Subcutaneous abdominal adipose tissue (tissue), 5 donors: ENCODE data around the gene DELE1.

Experiments used
- H3K27ac ChIP-seq: one replicate; pipeline ENCODE4 v1.7.0; 2013; ENCODE audit warnings: low read depth, mild to moderate bottlenecking, inconsistent platforms, low read length, moderate library complexity
- H3K27me3 ChIP-seq, 5 donors: one replicate each; pipeline ENCODE4 v1.7.0; 2013; ENCODE audit warnings: low read length in 5 of 5, inconsistent platforms in 1 of 5; ENCODE audit not compliant: control insufficient read depth in 5 of 5, insufficient read depth in 4 of 5
- H3K36me3 ChIP-seq, 5 donors: one replicate each; pipeline ENCODE4 v1.7.0; 2013; ENCODE audit warnings: low read length in 5 of 5; ENCODE audit not compliant: control insufficient read depth in 5 of 5, insufficient read depth in 5 of 5
- H3K4me1 ChIP-seq, 5 donors: one replicate each; pipeline ENCODE4 v1.7.0; 2013; ENCODE audit warnings: low read length in 5 of 5, mild to moderate bottlenecking in 3 of 5, moderate library complexity in 1 of 5; ENCODE audit not compliant: control insufficient read depth in 5 of 5, insufficient read depth in 5 of 5
- H3K4me3 ChIP-seq, 5 donors: one replicate each; pipeline ENCODE4 v1.7.0; 2013; ENCODE audit warnings: low read length in 5 of 5, low read depth in 1 of 5
- H3K9ac ChIP-seq, 5 donors: one replicate each; pipeline ENCODE4 v1.7.0; 2013; ENCODE audit warnings: low read length in 5 of 5, mild to moderate bottlenecking in 4 of 5, moderate library complexity in 3 of 5
- H3K9me3 ChIP-seq, 5 donors: one replicate each; pipeline ENCODE4 v1.7.0; 2013; ENCODE audit warnings: low read length in 5 of 5; ENCODE audit not compliant: control insufficient read depth in 5 of 5
- donor health status: healthy.
- donor health status: healthy.
- donor health status: healthy.
- donor health status: healthy.
- donor health status: healthy.

The DELE1 gene

GRCh38 chr5:141909212-141909611 lies 14.5 kb upstream of the DELE1 start:
- H3K27me3 ChIP-seq, result peaks cover 0 to 6% (median 0%) of the 10 kb centered on the region in 5 donors
- H3K9me3 ChIP-seq, result peaks cover 0 to 2% (median 0%) of the 10 kb centered on the region in 5 donors
- no peaks in the 10 kb centered on the region for H3K36me3 ChIP-seq
- no peak overlapping the region for H3K4me3 ChIP-seq
- no peak overlapping the region for H3K27ac ChIP-seq
- no peak overlapping the region for H3K9ac ChIP-seq
- peaks cover 0 to 9% (median 8%) of the 10 kb centered on the region in 5 donors for H3K4me1 ChIP-seq

- Histone ChIP-seq H3K27me3 (peaks cover 0 to 6% (median 0%) of the 10 kb centered on the region in 5 donors), H3K4me3 (no peak overlapping the region), H3K9me3 (peaks cover 0 to 2% (median 0%) of the 10 kb centered on the region in 5 donors), H3K36me3 (no peaks in the 10 kb centered on the region), H3K4me1 (peaks cover 0 to 13% (median 12%) of the 10 kb centered on the region in 5 donors), H3K9ac (no peak overlapping the region), H3K27ac (no peak overlapping the region)
Measured at GRCh38 chr5:141910271-141910673, 13.4 kb upstream of the DELE1 start.

GRCh38 chr5:141913560-141914198 lies 10.0 kb upstream of the DELE1 start:
- H3K9ac ChIP-seq, result peak overlapping the region in 4 of 5 donors; percentile 32 to 64 (median 50)
- peaks cover 0 to 13% (median 12%) of the 10 kb centered on the region in 5 donors for H3K4me1 ChIP-seq
- peak overlapping the region; percentile 39 to 63 (median 52) for H3K4me3 ChIP-seq
- no peak overlapping the region for H3K27ac ChIP-seq
- peaks cover 0 to 4% (median 0%) of the 10 kb centered on the region in 5 donors for H3K27me3 ChIP-seq
- no peaks in the 10 kb centered on the region for H3K36me3 ChIP-seq
- H3K9me3 ChIP-seq, result no peaks in the 10 kb centered on the region

GRCh38 chr5:141914199-141914743 lies 9.4 kb upstream of the DELE1 start:
- H3K4me3 ChIP-seq, result peak overlapping the region; percentile 50 to 63 (median 52)
- peaks cover 0 to 13% (median 12%) of the 10 kb centered on the region in 5 donors for H3K4me1 ChIP-seq
- no peaks in the 10 kb centered on the region for H3K36me3 ChIP-seq
- H3K27me3 ChIP-seq, result peaks cover 0 to 4% (median 0%) of the 10 kb centered on the region in 5 donors
- H3K9me3 ChIP-seq, result no peaks in the 10 kb centered on the region
- H3K27ac ChIP-seq, result no peak overlapping the region
- H3K9ac ChIP-seq, result peak overlapping the region in 4 of 5 donors; percentile 32 to 64 (median 50)

GRCh38 chr5:141914797-141915196 lies 8.9 kb upstream of the DELE1 start:
- Histone ChIP-seq H3K27me3 (peaks cover 0 to 4% (median 0%) of the 10 kb centered on the region in 5 donors), H3K36me3 (no peaks in the 10 kb centered on the region), H3K27ac (no peak overlapping the region), H3K9me3 (no peaks in the 10 kb centered on the region), H3K4me3 (no peak overlapping the region), H3K4me1 (peaks cover 0 to 13% (median 12%) of the 10 kb centered on the region in 5 donors), H3K9ac (no peak overlapping the region)

- peaks cover 0 to 13% (median 12%) of the 10 kb centered on the region in 5 donors for H3K4me1 ChIP-seq
- H3K36me3 ChIP-seq, result no peaks in the 10 kb centered on the region
- peaks cover 0 to 4% (median 0%) of the 10 kb centered on the region in 5 donors for H3K27me3 ChIP-seq
- no peak overlapping the region for H3K27ac ChIP-seq
- no peak overlapping the region for H3K9ac ChIP-seq
- H3K9me3 ChIP-seq, result no peaks in the 10 kb centered on the region
- H3K4me3 ChIP-seq, result no peak overlapping the region
Measured at GRCh38 chr5:141915881-141916336, 7.8 kb upstream of the DELE1 start.

- Histone ChIP-seq H3K9me3 (no peaks in the 10 kb centered on the region), H3K27ac (no peak overlapping the region), H3K9ac (no peak overlapping the region), H3K4me3 (no peak overlapping the region), H3K4me1 (peaks cover 0 to 13% (median 12%) of the 10 kb centered on the region in 5 donors), H3K36me3 (no peaks in the 10 kb centered on the region), H3K27me3 (peaks cover 0 to 4% (median 0%) of the 10 kb centered on the region in 5 donors)
Measured at GRCh38 chr5:141916522-141916921, 7.1 kb upstream of the DELE1 start.

- Histone ChIP-seq H3K4me1 (peaks cover 0 to 16% (median 14%) of the 10 kb centered on the region in 5 donors), H3K27me3 (peaks cover 0 to 4% (median 0%) of the 10 kb centered on the region in 5 donors), H3K27ac (no peak overlapping the region), H3K36me3 (no peaks in the 10 kb centered on the region), H3K4me3 (no peak overlapping the region), H3K9ac (no peak overlapping the region), H3K9me3 (no peaks in the 10 kb centered on the region)
Measured at GRCh38 chr5:141917760-141918159, 5.9 kb upstream of the DELE1 start.

GRCh38 chr5:141919218-141920119 lies 4.2 kb upstream of the DELE1 start:
- no peak overlapping the region for H3K9ac ChIP-seq
- H3K4me1 ChIP-seq, result peaks cover 5 to 17% (median 16%) of the 10 kb centered on the region in 5 donors
- no peaks in the 10 kb centered on the region for H3K27me3 ChIP-seq
- H3K9me3 ChIP-seq, result no peaks in the 10 kb centered on the region
- no peak overlapping the region for H3K27ac ChIP-seq
- H3K36me3 ChIP-seq, result no peaks in the 10 kb centered on the region
- H3K4me3 ChIP-seq, result no peak overlapping the region
